Endothelial cell of umbilical vein (primary cell): ENCODE measurements around the gene ST6GALNAC4. TPM values are rescaled to one million over a fixed set of nuclear protein-coding genes. Genes with fewer than 3 reads are reported as not detected.

Experiments
- BruUV-seq: library from RNA; stranded (reverse); fragments of 400-500 nt; replicated peaks from 2 replicates; lab custom pipeline; 2021; lab: Mats Ljungman, UMichigan
- CTCF ChIA-PET: fragments of 300-600, 350-600 bp; sonication (Branson Sonifier 250); formaldehyde crosslinking; loops from one replicate; lab custom pipeline; 2021; ENCODE audit warnings: antibody characterized with exemption, inconsistent platforms; lab: Charles Lee
- POLR2A ChIA-PET: fragments of 300-600, 350-600 bp; sonication (Branson Sonifier 250); formaldehyde crosslinking; loops from one replicate; lab custom pipeline; 2021; ENCODE audit warnings: antibody characterized with exemption, inconsistent platforms; lab: Charles Lee
- DNase-seq: peaks from one replicate; pipeline ENCODE4 v3.0.0-alpha.2; 2011; ENCODE audit warnings: low read depth, low spot score
- FAIRE-seq: peaks from 2 replicates; lab custom pipeline; 2011; peaks lifted over from hg19 to GRCh38; lab: Jason Lieb, UNC
- H2AFZ ChIP-seq: 2 replicates; pipeline ENCODE4 v1.6.0; 2012; ENCODE audit warnings: low read depth, low read length, control low read depth, inconsistent platforms
- H3K27ac ChIP-seq: 2 replicates; pipeline ENCODE4 v1.5.1; 2011; ENCODE audit warnings: low read depth, mild to moderate bottlenecking, control low read depth, low read length, moderate library complexity; ENCODE audit not compliant: insufficient read depth
- H3K27me3 ChIP-seq, 2 experiments: 2 replicates each; pipeline versions ENCODE4 v1.6.0 to v1.6.1; 2011; ENCODE audit warnings: low read length in 2 of 2, mixed read lengths in 1 of 2; ENCODE audit not compliant: control insufficient read depth in 2 of 2, insufficient read depth in 2 of 2
- H3K36me3 ChIP-seq, 2 experiments: 2 replicates in 1 of 2; 3 replicates in 1 of 2; pipeline ENCODE4 v1.5.1; 2011; ENCODE audit warnings: low read length in 2 of 2, mild to moderate bottlenecking in 1 of 2, moderate library complexity in 1 of 2; ENCODE audit not compliant: control insufficient read depth in 2 of 2, insufficient read depth in 2 of 2; ENCODE audit errors: extremely low read depth in 1 of 2
- H3K4me1 ChIP-seq: 3 replicates; pipeline ENCODE4 v1.5.1; 2011; ENCODE audit warnings: mild to moderate bottlenecking, low read length; ENCODE audit not compliant: control insufficient read depth, insufficient read depth; ENCODE audit errors: extremely low read depth
- H3K4me2 ChIP-seq: 2 replicates; pipeline ENCODE4 v1.6.1; 2011; ENCODE audit warnings: low read length, control low read depth, mixed read lengths; ENCODE audit not compliant: insufficient read depth
- H3K4me3 ChIP-seq, 3 experiments: fragments of 200-600 bp in 1 of 3; sonication (generic), shearing (Covaris generic) in 1 of 3; replicated peaks in 1 of 3; 2 replicates each; pipeline ENCODE4 v1.5.1; 2011 to 2016; ENCODE audit warnings: control low read depth in 3 of 3, low read length in 3 of 3, mild to moderate bottlenecking in 2 of 3, inconsistent platforms in 1 of 3, low read depth in 1 of 3, moderate library complexity in 1 of 3; ENCODE audit not compliant: insufficient read depth in 1 of 3
- H3K79me2 ChIP-seq: 2 replicates; pipeline ENCODE4 v1.6.0; 2012; ENCODE audit warnings: low read length, inconsistent platforms; ENCODE audit not compliant: control insufficient read depth, insufficient read depth
- H3K9ac ChIP-seq: replicated peaks from 2 replicates; pipeline ENCODE3; 2011; ENCODE audit warnings: low read length, control low read depth; ENCODE audit not compliant: insufficient read depth; ENCODE audit errors: extremely low read depth
- H3K9me1 ChIP-seq: replicated peaks from 3 replicates; pipeline ENCODE4 v1.6.0; 2011; ENCODE audit warnings: mild to moderate bottlenecking, low read length; ENCODE audit not compliant: control insufficient read depth, insufficient read depth; ENCODE audit errors: extremely low read depth
- H3K9me3 ChIP-seq: replicated peaks from 2 replicates; pipeline ENCODE4 v1.5.1; 2012; ENCODE audit warnings: low read length, inconsistent platforms; ENCODE audit not compliant: control insufficient read depth, insufficient read depth
- H4K20me1 ChIP-seq: replicated peaks from 2 replicates; pipeline ENCODE3; 2011; ENCODE audit warnings: mild to moderate bottlenecking, low read length; ENCODE audit not compliant: control insufficient read depth, insufficient read depth; ENCODE audit errors: extremely low read depth
- EZH2 ChIP-seq: IDR thresholded peaks from 2 replicates; pipeline ENCODE4 v1.6.1; 2012; ENCODE audit warnings: borderline replicate concordance, low read depth, mild to moderate bottlenecking, moderate library complexity, low read length, inconsistent platforms; ENCODE audit not compliant: severe bottlenecking
- FOS ChIP-seq: IDR thresholded peaks from 2 replicates; pipeline ENCODE4 v1.6.1; 2011; ENCODE audit warnings: mild to moderate bottlenecking, low read length, moderate library complexity, borderline replicate concordance; ENCODE audit not compliant: insufficient read depth
- GATA2 ChIP-seq: IDR thresholded peaks from 2 replicates; pipeline ENCODE4 v1.7.0; 2011; ENCODE audit warnings: low read depth, mild to moderate bottlenecking, moderate library complexity, mixed read lengths, low read length; ENCODE audit not compliant: insufficient read length, insufficient read depth
- JUN ChIP-seq: IDR thresholded peaks from 2 replicates; pipeline ENCODE4 v1.6.1; 2011; ENCODE audit warnings: borderline replicate concordance, low read depth; ENCODE audit not compliant: insufficient read length, insufficient read depth
- MYC ChIP-seq: IDR thresholded peaks from one replicate; pipeline ENCODE4 v1.6.1; 2011; ENCODE audit warnings: mild to moderate bottlenecking, low read depth, low read length
- POLR2A ChIP-seq: IDR thresholded peaks from 2 replicates; pipeline ENCODE4 v1.6.1; 2012; ENCODE audit warnings: low read depth, mild to moderate bottlenecking, control low read depth, low read length
- POLR2AphosphoS5 ChIP-seq: IDR thresholded peaks from 2 replicates; pipeline ENCODE4 v1.6.1; 2012; ENCODE audit warnings: low read depth, mild to moderate bottlenecking, control low read depth, low read length, moderate library complexity; ENCODE audit not compliant: insufficient read depth
- dilution Hi-C: fragments of 300-500 bp; cut with MboI; formaldehyde crosslinking; loops from one replicate; pipeline ENCODE4 v1.15.0; 2019; ENCODE audit warnings: low sequenced_read_pairs; ENCODE audit not compliant: extremely low pct_ligation_motif_present
- intact Hi-C: fragments of 100-400 bp; cut with micrococcal nuclease; formaldehyde crosslinking; loops from one replicate; pipeline ENCODE4 v1.10.0; 2022
- polyA plus RNA-seq, 4 experiments: library from polyadenylated mRNA; depleted of rRNA in 3 of 4; stranded (reverse) in 3 of 4; unstranded in 1 of 4; fragments of >200 nt; gene quantifications; 2 replicates each; pipeline versions ENCODE4 v1.2.1 to v1.2.3, GENCODE V29; 2011 to 2012; ENCODE audit warnings: missing spikeins in 1 of 4
- total RNA-seq: library from RNA; stranded (reverse); gene quantifications from 2 replicates; pipeline ENCODE4 v1.2.3, GENCODE V29; 2021
- TF ChIP-seq, protein P1 (sequence below), 2 donors: IDR thresholded peaks; 1 replicate in 1 of 2; 2 replicates in 1 of 2; pipeline ENCODE4 v1.5.1; 2011; ENCODE audit warnings: low read length in 2 of 2, mild to moderate bottlenecking in 2 of 2, moderate library complexity in 2 of 2, control low read depth in 1 of 2, inconsistent platforms in 1 of 2, low read depth in 1 of 2; ENCODE audit not compliant: insufficient read depth in 1 of 2; ENCODE audit errors: extremely low read depth in 1 of 2
- TF ChIP-seq, protein P2 (sequence below): IDR thresholded peaks from 2 replicates; pipeline ENCODE4 v1.6.1; 2011; ENCODE audit not compliant: insufficient read depth, insufficient read length

The ST6GALNAC4 gene
- total and polyA plus RNA-seq, 2 donors (not counting 3 experiments of a cell fraction or from before 2014, with no cell fraction given): 45.9 to 85.3 TPM

DNA sequence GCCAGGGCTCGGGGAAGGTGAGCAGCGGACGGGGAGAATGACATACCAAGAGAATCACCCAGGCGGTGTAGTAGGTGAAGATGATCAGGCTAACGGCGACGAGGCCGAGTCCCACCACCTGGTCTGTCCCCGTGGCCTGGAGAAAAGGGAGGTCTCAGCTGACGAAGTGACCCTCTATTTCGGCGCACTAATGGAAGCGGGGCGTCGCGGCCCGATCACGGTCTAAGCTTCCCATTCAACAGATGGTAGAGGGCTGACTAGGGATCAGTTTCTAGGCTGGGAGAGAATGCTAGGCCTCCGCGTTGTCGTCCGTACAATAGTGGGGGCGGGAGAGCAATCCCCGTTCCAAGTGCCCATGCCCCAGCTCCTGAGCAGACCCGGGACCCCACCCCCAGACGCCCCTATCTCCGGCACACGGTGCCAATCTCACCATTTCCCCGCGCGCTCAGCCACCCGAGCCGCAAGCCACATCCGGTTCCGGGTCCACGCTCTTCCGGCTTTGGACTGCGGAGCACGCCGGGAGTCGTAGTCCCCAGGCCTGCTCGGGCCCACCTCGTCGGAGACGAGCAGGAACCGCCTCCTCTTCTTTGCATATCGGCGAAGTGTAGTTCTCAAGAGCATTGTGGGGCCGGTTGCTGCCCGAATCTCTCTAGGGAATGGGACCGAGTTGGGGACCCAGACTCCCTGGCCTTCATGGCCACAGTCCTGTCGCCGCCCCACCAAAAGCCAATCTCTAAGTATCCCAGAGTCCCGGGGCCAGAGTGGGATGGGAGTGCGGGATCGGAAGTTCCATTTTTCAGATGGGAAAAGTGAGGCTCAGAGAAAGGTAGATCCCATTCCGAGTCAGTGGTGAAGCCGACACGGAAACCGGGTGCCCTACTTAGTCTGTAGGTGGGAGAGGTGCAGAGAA, 20.8 kb upstream of the ST6GALNAC4 start, which contains the start of gene DPM2:
Gene DPM2 (minus strand): TSS at position 467 of the 910 bp plus-strand sequence. CDS start 34 bp downstream, at position 433.
- dilution Hi-C loops: no loop called here
- intact Hi-C loops: no loop called here
- peaks cover 21% of the 10 kb centered on the region for H3K4me1 ChIP-seq
- peak within 1 kb of the TSS; percentile 87 for H2AFZ ChIP-seq
- H3K79me2 ChIP-seq: peaks cover 21% of the 10 kb centered on the region
- peak within 1 kb of the TSS; percentile 76 for H3K9ac ChIP-seq
- no peaks in the 10 kb centered on the region for H3K9me3 ChIP-seq
- peaks cover 0 to 3% of the 10 kb centered on the region in 2 experiments for H3K36me3 ChIP-seq
- peak within 1 kb of the TSS; percentile 61 for H3K27ac ChIP-seq
- FAIRE-seq: peak; percentile 98
- peak; percentile 84 for DNase-seq
- no peaks in the 10 kb centered on the region for H3K27me3 ChIP-seq
- ChIA-PET CTCF (no interaction called here), POLR2A (no interaction called here)
- peak within 1 kb of the TSS; percentile 74 for H3K4me2 ChIP-seq
- no peaks in the 10 kb centered on the region for H4K20me1 ChIP-seq
- TF ChIP-seq FOS (no peak), JUN (no peak), POLR2A (peak; percentile 89), POLR2AphosphoS5 (peak; percentile 90), EZH2 (no peak), GATA2 (no peak), MYC (no peak)
- TF ChIP-seq, protein P1, sequence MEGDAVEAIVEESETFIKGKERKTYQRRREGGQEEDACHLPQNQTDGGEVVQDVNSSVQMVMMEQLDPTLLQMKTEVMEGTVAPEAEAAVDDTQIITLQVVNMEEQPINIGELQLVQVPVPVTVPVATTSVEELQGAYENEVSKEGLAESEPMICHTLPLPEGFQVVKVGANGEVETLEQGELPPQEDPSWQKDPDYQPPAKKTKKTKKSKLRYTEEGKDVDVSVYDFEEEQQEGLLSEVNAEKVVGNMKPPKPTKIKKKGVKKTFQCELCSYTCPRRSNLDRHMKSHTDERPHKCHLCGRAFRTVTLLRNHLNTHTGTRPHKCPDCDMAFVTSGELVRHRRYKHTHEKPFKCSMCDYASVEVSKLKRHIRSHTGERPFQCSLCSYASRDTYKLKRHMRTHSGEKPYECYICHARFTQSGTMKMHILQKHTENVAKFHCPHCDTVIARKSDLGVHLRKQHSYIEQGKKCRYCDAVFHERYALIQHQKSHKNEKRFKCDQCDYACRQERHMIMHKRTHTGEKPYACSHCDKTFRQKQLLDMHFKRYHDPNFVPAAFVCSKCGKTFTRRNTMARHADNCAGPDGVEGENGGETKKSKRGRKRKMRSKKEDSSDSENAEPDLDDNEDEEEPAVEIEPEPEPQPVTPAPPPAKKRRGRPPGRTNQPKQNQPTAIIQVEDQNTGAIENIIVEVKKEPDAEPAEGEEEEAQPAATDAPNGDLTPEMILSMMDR (IDR thresholded peaks at IDR 0.05; ENCODE audit: extremely low read depth in 1 of 2, insufficient read depth in 1 of 2, low read depth in 1 of 2, low read length in 2 of 2): no peak
- TF ChIP-seq, protein P2, sequence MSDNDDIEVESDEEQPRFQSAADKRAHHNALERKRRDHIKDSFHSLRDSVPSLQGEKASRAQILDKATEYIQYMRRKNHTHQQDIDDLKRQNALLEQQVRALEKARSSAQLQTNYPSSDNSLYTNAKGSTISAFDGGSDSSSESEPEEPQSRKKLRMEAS: peak; percentile 32
- peak within 1 kb of the TSS; percentile 21 to 79 (median 79) for H3K4me3 ChIP-seq
- no peaks in the 10 kb centered on the region for H3K9me1 ChIP-seq
- BruUV-seq: TSS peak; percentile 67
